BLaER1 (cell line): ENCODE measurements around the gene DLGAP1.

Experiments
- H3K27ac ChIP-seq: shearing (Covaris generic); formaldehyde crosslinking; 2 replicates; pipeline ENCODE4 v1.8.1; 2022
- H3K27me3 ChIP-seq: shearing (Covaris generic); formaldehyde crosslinking; 2 replicates; pipeline ENCODE4 v1.8.1; 2022
- H3K36me3 ChIP-seq: shearing (Covaris generic); formaldehyde crosslinking; 2 replicates; pipeline ENCODE4 v1.8.1; 2022
- H3K4me1 ChIP-seq: shearing (Covaris generic); formaldehyde crosslinking; 2 replicates; pipeline ENCODE4 v1.8.1; 2022
- H3K4me2 ChIP-seq: shearing (Covaris generic); formaldehyde crosslinking; 2 replicates; pipeline ENCODE4 v1.8.1; 2022
- H3K4me3 ChIP-seq: shearing (Covaris generic); formaldehyde crosslinking; 2 replicates; pipeline ENCODE4 v1.8.1; 2022
- H3K9ac ChIP-seq: shearing (Covaris generic); formaldehyde crosslinking; 2 replicates; pipeline ENCODE4 v1.8.1; 2022
- H3K9me3 ChIP-seq: shearing (Covaris generic); formaldehyde crosslinking; 2 replicates; pipeline ENCODE4 v1.8.1; 2022
- H4K20me1 ChIP-seq: shearing (Covaris generic); formaldehyde crosslinking; 2 replicates; pipeline ENCODE4 v1.8.1; 2022
- Cebpa-rat ChIP-seq: shearing (Covaris generic); IDR thresholded peaks from 2 replicates; pipeline ENCODE4 v1.8.1; 2022

The DLGAP1 gene

DNA sequence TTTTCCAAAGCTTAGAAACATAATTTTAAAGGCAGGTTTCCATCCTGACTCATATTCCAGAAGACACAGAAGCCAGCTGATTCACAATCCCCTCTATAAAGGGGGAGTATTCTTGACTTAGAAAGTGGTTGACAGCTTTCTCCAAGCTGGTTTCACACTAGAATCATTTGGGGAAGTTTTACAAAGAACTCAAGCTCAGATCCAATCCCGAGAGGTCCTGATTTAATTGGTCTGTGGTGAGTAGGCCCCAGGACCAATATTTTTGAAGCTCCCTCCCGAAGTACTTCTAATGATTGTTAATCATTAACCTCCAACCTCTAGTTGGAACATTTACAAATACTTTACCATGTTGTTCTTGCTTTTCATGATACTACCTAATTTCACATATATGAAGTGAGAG is 184.1 kb downstream of the DLGAP1 start:
- Histone ChIP-seq H3K9ac (no peak overlapping the region), H3K27ac (no peak overlapping the region), H3K27me3 (no peaks in the 10 kb centered on the region), H3K36me3 (no peaks in the 10 kb centered on the region), H4K20me1 (no peaks in the 10 kb centered on the region), H3K4me2 (no peak overlapping the region), H3K4me3 (no peak overlapping the region), H3K4me1 (no peaks in the 10 kb centered on the region), H3K9me3 (no peaks in the 10 kb centered on the region)
- TF ChIP-seq Cebpa-rat, result no peak

DNA sequence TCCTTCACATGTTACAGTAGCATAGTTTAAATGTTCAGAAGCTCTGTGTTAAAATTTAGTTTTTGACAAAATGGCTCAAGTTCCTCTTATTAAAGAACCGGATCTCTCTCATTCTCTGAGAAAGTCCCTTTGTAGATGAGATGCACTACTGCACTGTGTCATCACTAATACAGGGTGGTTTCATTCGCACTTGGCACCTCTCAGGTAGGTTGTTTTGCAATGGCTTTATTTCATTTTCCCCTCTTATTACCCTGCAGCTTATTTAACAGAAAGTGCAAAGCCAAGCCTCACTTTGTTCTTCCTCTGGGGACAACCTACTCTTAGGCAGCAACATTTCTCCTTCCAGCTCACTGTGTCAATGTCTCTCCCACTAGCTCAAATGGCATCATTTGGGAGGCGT is 185.1 kb downstream of the DLGAP1 start:
- Histone ChIP-seq H3K27ac (no peak overlapping the region), H3K4me2 (no peak overlapping the region), H4K20me1 (no peaks in the 10 kb centered on the region), H3K4me1 (no peaks in the 10 kb centered on the region), H3K4me3 (no peak overlapping the region), H3K36me3 (no peaks in the 10 kb centered on the region), H3K9ac (no peak overlapping the region), H3K9me3 (no peaks in the 10 kb centered on the region), H3K27me3 (no peaks in the 10 kb centered on the region)
- TF ChIP-seq Cebpa-rat, result no peak

DNA sequence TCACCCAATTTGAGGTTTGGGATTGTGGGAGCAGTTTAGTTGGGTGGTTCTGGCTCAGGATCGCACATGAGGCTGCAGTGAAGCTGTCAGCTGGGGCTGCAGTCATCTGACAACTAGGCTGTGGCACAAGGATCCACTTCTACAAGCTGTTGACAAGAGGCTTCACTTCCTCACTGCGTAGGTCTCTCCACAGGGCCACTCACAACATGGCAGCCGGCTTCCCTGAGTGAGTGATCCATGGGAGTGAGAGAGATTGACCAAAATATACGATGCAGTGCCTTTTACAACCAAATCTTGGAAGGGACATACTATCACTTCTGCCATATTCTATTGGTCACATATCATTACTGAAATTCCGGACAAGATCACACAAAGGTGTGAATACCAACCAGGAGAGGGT is 187.5 kb downstream of the DLGAP1 start:
- Histone ChIP-seq H3K9me3 (no peaks in the 10 kb centered on the region), H3K4me2 (no peak overlapping the region), H3K4me1 (no peaks in the 10 kb centered on the region), H4K20me1 (no peaks in the 10 kb centered on the region), H3K27me3 (no peaks in the 10 kb centered on the region), H3K4me3 (no peak overlapping the region), H3K9ac (no peak overlapping the region), H3K27ac (no peak overlapping the region), H3K36me3 (no peaks in the 10 kb centered on the region)
- no peak for TF ChIP-seq Cebpa-rat

DNA sequence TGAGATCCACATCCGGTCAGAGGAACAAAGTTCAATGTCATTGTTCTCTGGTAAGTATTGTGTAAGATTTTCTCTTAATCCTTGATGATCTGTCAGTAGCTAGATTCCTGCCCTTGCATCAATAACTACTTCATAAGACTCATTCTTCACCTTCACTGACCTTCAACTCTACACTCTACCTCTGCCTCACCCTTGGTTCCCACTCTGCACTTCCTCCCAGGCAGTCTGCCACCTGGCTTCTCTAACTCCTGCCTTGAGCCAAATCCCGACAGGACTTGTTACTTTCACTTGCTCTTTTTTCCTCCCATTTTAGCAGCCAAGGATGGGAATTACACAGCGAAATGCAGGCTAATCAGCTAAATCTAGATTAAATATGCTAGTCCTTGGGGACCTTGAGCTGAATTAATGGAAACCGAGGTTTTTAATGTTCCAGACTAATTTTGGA is 190.7 kb downstream of the DLGAP1 start:
- no peak overlapping the region for H3K4me2 ChIP-seq
- no peaks in the 10 kb centered on the region for H4K20me1 ChIP-seq
- H3K27me3 ChIP-seq, result no peaks in the 10 kb centered on the region
- no peak for TF ChIP-seq Cebpa-rat
- H3K27ac ChIP-seq, result no peak overlapping the region
- H3K4me3 ChIP-seq, result no peak overlapping the region
- H3K9me3 ChIP-seq, result no peaks in the 10 kb centered on the region
- H3K36me3 ChIP-seq, result no peaks in the 10 kb centered on the region
- H3K4me1 ChIP-seq, result no peaks in the 10 kb centered on the region
- no peak overlapping the region for H3K9ac ChIP-seq

DNA sequence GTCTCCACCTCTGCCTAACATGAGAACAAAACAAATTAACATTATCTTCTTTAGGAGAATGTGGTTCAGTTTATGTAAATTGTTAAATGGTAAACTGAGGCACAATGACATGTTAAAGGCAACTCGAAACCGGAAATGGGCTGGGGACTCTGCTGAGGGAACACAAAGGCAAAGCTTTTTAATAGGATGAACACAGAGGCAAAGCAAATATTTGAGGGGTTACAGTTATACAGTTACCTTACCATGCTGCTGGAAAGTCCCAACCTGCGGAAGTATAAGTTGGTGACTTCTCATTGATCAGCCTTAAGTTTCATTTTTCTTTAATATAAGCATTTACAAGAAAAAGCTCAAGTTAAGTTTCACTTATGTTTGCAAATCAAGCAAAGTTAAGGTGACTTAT is 195.0 kb downstream of the DLGAP1 start:
- Histone ChIP-seq H3K4me1 (no peaks in the 10 kb centered on the region), H3K4me2 (no peak overlapping the region), H4K20me1 (no peaks in the 10 kb centered on the region), H3K27ac (no peak overlapping the region), H3K9ac (no peak overlapping the region), H3K27me3 (no peaks in the 10 kb centered on the region), H3K36me3 (no peaks in the 10 kb centered on the region), H3K9me3 (no peaks in the 10 kb centered on the region), H3K4me3 (no peak overlapping the region)
- TF ChIP-seq Cebpa-rat, result no peak

DNA sequence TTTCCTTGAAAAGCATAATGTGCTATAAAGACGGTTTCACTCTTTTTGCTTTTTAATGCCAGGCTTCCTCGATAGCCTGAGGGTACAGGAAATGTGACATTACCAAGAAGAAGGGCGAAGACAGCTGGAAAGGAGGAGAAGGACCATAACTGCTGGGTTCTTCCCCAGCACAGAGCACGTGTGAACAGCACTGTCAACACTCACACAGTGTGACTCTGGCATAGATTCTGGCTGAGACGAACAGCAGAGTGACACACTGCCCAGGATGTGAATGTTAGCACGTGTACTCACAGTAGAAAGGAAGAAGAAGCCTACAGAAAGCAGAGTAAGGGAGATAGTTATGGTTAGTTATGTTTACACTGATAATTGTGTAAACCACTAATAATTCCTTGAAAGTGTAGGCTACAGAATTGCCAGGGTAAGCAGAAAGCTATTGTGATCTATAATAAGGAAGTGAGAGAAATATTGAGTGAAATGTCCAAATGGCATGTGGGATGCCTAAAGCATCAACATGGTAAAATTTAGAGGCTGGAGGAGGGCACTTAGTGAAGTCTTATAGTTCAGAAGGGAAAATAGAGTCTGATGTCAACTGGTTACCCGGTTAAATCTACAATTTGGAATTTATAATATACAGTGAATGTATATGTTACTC is 198.2 kb downstream of the DLGAP1 start:
- Histone ChIP-seq H3K4me3 (no peak overlapping the region), H4K20me1 (no peaks in the 10 kb centered on the region), H3K27ac (no peak overlapping the region), H3K9ac (no peak overlapping the region), H3K9me3 (no peaks in the 10 kb centered on the region), H3K36me3 (no peaks in the 10 kb centered on the region), H3K4me1 (no peaks in the 10 kb centered on the region), H3K4me2 (no peak overlapping the region), H3K27me3 (no peaks in the 10 kb centered on the region)
- TF ChIP-seq Cebpa-rat, result no peak

DNA sequence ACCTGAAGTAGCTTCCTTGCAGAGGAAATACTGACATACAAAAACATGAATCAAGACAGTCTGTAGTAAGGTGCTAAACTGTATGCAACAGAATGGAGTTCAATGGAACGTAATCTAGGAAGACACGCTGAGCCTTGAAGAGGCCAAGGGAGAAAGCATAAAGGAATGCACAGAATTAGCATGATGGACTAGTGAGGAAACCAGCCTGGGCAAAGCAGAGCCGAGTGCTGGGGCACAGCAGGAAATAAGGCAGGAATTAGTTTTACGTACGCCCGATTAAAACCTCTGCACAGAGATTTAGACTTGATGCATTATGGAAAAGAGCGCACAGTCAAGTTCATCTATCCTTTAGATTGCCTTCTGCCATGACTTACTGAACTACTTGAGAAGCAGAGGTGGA is 200.3 kb downstream of the DLGAP1 start:
- no peaks in the 10 kb centered on the region for H3K4me1 ChIP-seq
- no peak overlapping the region for H3K4me3 ChIP-seq
- H3K27me3 ChIP-seq, result no peaks in the 10 kb centered on the region
- H4K20me1 ChIP-seq, result no peaks in the 10 kb centered on the region
- H3K9me3 ChIP-seq, result no peaks in the 10 kb centered on the region
- no peaks in the 10 kb centered on the region for H3K36me3 ChIP-seq
- no peak overlapping the region for H3K4me2 ChIP-seq
- no peak overlapping the region for H3K9ac ChIP-seq
- no peak for TF ChIP-seq Cebpa-rat
- H3K27ac ChIP-seq, result no peak overlapping the region

DNA sequence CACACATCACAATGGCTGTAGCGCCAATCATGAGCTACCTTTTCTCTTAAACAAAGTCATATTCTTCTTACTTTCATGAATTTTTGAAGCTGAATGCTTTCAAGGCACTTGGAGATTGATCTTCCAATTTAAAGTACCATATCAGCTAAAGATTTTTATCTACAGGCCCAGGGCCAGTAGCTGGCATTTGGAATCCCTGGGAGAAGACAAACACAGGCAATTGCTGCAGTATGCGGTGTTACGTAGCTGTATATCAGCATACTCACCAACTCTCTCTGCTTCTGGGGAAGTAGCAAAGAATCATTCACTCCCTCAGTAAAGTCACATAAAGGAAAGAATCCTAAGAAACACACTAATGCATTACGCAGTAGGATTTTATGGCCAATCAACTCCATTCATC is 202.3 kb downstream of the DLGAP1 start:
- no peak overlapping the region for H3K4me2 ChIP-seq
- no peaks in the 10 kb centered on the region for H3K27me3 ChIP-seq
- H4K20me1 ChIP-seq, result no peaks in the 10 kb centered on the region
- no peaks in the 10 kb centered on the region for H3K9me3 ChIP-seq
- H3K4me1 ChIP-seq, result no peaks in the 10 kb centered on the region
- H3K27ac ChIP-seq, result no peak overlapping the region
- no peaks in the 10 kb centered on the region for H3K36me3 ChIP-seq
- TF ChIP-seq Cebpa-rat, result no peak
- H3K4me3 ChIP-seq, result no peak overlapping the region
- no peak overlapping the region for H3K9ac ChIP-seq

DNA sequence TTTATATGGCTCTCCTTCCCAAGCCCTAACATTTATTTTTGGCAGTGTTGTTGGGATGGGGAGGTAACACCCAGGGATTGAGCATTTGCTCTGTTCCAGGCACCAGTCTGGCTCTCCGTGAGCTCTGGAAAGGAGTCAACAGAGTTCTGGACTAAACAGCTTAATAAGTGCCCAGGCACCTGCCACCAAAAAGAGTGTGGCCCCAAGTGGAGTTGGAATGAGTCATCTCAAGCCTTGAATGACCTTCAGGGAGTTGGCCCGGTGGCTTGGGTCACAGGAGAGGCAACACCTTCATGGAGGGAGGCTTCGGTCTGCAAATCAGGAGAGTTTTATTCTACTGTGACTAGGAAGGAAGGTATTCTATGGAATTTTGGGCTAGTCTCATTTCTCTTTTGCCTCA is 203.2 kb downstream of the DLGAP1 start:
- H3K27me3 ChIP-seq, result no peaks in the 10 kb centered on the region
- no peak overlapping the region for H3K4me2 ChIP-seq

DNA sequence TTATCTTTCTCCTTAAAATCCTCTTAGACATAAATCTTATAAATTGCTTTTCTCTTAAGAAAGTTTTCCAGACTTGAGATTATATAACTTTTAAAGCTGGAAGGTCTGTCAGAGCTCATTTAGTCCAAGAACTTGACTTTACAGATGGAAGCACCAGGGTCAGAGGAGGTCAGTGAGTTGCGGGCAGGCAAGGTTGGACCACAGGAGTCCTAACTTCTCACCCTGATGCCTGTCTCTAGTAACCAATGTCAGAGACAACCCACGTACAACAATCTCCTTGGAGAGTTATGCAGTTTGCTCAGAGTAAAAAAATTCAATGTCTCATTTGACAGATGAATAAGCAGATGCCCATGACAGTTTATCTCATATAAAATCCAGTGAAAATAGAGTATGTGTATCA is 203.9 kb downstream of the DLGAP1 start:
- Histone ChIP-seq H3K36me3 (no peaks in the 10 kb centered on the region), H4K20me1 (no peaks in the 10 kb centered on the region), H3K27ac (no peak overlapping the region), H3K9me3 (no peaks in the 10 kb centered on the region), H3K4me3 (no peak overlapping the region), H3K4me1 (no peaks in the 10 kb centered on the region), H3K27me3 (no peaks in the 10 kb centered on the region), H3K4me2 (no peak overlapping the region), H3K9ac (no peak overlapping the region)
- TF ChIP-seq Cebpa-rat, result no peak

More for the DNA sequence above, 203.2 kb downstream of the DLGAP1 start:
- Histone ChIP-seq H3K27ac (no peak overlapping the region), H4K20me1 (no peaks in the 10 kb centered on the region), H3K36me3 (no peaks in the 10 kb centered on the region), H3K4me1 (no peaks in the 10 kb centered on the region), H3K9ac (no peak overlapping the region), H3K4me3 (no peak overlapping the region), H3K9me3 (no peaks in the 10 kb centered on the region)
- TF ChIP-seq Cebpa-rat, result no peak

DNA sequence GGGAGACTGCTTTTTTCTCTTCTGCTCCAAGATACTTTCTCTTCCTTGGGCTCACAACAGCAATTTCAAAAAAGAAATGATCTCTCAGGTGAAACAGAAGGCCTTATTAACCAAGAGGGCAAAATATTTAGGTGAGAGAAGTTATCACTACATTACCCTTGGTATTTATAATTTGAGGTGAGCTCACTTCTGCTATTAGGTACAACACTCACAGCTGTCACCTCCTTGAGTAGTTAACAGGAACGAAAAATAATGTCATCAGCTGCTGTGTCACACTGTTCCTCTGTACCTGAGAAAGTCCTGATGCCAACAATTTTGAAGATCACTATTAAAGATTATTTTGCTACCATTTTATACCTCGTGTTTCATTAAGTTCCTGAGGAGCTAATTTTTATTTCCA is 205.0 kb downstream of the DLGAP1 start:
- Histone ChIP-seq H3K27ac (no peak overlapping the region), H3K36me3 (no peaks in the 10 kb centered on the region), H3K4me2 (no peak overlapping the region), H3K4me3 (no peak overlapping the region), H3K4me1 (no peaks in the 10 kb centered on the region), H3K9ac (no peak overlapping the region), H3K27me3 (no peaks in the 10 kb centered on the region), H3K9me3 (no peaks in the 10 kb centered on the region), H4K20me1 (no peaks in the 10 kb centered on the region)
- TF ChIP-seq Cebpa-rat, result no peak
